ENCODE measurements around the gene MYOF.
A peak's percentile ranks its signal among the peaks of the same experiment; 100 is the strongest.

Gene MYOF

DNA sequence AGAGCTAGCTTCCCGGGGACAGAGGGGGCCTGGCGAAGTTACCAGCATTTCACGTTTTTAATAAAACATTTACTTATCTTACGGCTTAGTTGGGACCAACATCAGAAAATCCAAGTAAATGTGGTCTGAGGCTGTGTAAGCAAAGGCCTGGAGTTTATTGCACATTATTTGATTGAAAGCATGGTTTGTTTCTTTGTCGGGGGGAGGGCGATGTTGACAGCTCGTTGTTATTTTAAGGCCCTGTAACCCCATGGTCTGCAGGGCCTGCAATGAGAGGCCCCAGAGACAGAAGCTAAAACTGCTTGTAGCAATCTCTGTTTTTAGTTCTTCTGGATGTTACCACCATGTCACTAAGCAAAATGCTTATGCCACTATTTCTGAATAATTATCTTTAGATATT is 88.9 kb downstream of the MYOF start:
- no peak overlapping the region for H3K27ac Mint-ChIP-seq
- no peaks in the 10 kb centered on the region for H3K9me3 Mint-ChIP-seq
- intact Hi-C loops (cut with micrococcal nuclease), result no loop called here
- H3K36me3 Mint-ChIP-seq (ENCODE audit: low read depth), result peaks cover 22% of the 10 kb centered on the region
- H3K27me3 Mint-ChIP-seq, result no peaks in the 10 kb centered on the region
- H3K4me1 Mint-ChIP-seq (ENCODE audit: low read depth), result peaks cover 22% of the 10 kb centered on the region
- H3K4me3 Mint-ChIP-seq, result no peak overlapping the region

DNA sequence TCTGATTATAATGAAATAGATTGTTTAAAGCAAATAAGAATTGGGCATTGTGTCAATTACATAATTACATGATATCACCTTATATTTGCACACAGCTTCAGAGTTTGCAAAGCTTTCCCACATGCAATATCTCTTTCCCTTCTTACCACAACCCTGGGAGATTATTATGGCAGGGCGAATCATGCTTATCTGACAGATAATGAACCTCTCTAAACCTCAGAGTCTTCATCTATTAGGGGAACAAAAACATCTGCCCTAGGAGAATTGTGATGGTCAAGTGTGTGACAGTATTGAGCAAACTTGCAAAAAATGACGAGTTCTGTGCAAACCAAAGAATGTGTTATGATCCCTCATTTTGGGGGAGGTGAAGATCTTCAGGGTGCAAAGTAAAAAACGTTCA is 90.0 kb downstream of the MYOF start:
- intact Hi-C loops (cut with micrococcal nuclease), result no loop called here
- Mint-ChIP-seq H3K36me3 (ENCODE audit: low read depth) (peaks cover 16% of the 10 kb centered on the region), H3K4me1 (ENCODE audit: low read depth) (peaks cover 31% of the 10 kb centered on the region), H3K27ac (no peak overlapping the region), H3K4me3 (no peak overlapping the region), H3K9me3 (no peaks in the 10 kb centered on the region), H3K27me3 (no peaks in the 10 kb centered on the region)

DNA sequence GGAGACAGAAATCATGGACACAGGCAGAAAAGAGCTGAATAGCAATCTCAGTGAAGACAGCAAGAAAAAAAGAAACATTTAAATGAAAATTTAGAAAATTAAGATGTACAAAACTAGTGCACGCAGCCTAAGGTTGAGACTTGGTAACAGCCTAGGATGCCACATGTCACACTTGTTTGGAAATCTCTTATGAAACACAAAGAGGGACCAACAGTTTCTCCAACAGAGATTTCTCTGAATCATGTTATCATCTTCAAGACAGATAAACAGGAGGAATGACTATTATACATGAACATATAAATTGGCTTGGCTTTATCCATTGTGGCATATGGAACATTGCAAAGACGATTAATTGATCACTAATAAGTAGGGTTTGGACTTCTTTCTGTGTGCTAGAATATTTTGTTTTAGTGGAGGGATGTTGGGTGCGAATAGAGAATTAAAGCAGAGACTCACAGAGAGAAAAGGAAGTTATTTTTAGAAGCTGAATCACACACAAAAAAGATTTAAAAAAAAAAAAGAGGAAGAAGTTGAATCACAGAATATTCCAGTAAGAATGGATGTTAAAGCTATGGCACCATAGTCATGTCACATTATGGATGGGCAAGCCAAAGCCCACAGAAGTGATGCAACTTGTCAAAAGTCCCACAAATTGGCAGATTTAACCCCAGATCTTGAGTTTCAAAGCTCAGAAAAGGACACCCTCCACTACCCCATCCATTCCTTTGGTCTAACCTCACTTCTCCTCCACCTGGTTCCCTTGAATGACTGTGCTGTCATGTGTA is 91.6 kb downstream of the MYOF start:
- H3K36me3 Mint-ChIP-seq (ENCODE audit: low read depth), result peaks cover 25% of the 10 kb centered on the region
- no peak overlapping the region for H3K27ac Mint-ChIP-seq
- no peaks in the 10 kb centered on the region for H3K27me3 Mint-ChIP-seq
- intact Hi-C loops (cut with micrococcal nuclease), result no loop called here
- no peaks in the 10 kb centered on the region for H3K9me3 Mint-ChIP-seq
- peaks cover 43% of the 10 kb centered on the region for H3K4me1 Mint-ChIP-seq (ENCODE audit: low read depth)
- no peak overlapping the region for H3K4me3 Mint-ChIP-seq

GRCh38 chr10:93386631-93387369 is 95.3 kb downstream of the MYOF start:
- Mint-ChIP-seq H3K4me1 (ENCODE audit: low read depth) (peaks cover 72% of the 10 kb centered on the region), H3K4me3 (peak overlapping the region; percentile 49), H3K9me3 (no peaks in the 10 kb centered on the region), H3K27ac (peak overlapping the region; percentile 83), H3K36me3 (ENCODE audit: low read depth) (peaks cover 13% of the 10 kb centered on the region), H3K27me3 (no peaks in the 10 kb centered on the region)
- intact Hi-C loops (cut with micrococcal nuclease), result no loop called here

DNA sequence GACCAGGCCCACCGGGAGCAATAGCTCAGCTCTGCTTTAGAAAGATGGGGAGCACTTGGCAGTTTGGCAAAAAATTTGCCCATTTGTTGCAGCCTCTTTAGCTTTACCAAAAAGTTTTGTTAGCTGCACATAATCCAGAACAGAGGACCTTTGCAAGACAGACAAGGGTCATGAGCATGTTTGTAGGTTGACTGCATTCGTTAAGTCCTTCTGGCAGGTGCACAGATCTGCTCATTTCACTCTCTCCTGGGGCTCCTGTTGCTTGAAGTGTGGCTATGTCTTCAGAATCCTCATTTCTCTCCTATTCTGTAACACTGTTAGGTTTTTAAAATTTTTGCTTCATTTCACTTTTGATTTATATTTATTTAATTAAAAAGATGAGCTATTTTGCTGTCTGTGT is 96.8 kb downstream of the MYOF start:
- intact Hi-C loops (cut with micrococcal nuclease), result no loop called here
- no peaks in the 10 kb centered on the region for H3K9me3 Mint-ChIP-seq
- peaks cover 71% of the 10 kb centered on the region for H3K4me1 Mint-ChIP-seq (ENCODE audit: low read depth)
- peaks cover 13% of the 10 kb centered on the region for H3K36me3 Mint-ChIP-seq (ENCODE audit: low read depth)
- no peak overlapping the region for H3K4me3 Mint-ChIP-seq
- H3K27me3 Mint-ChIP-seq, result no peaks in the 10 kb centered on the region
- H3K27ac Mint-ChIP-seq, result no peak overlapping the region

- H3K27me3 Mint-ChIP-seq, result no peaks in the 10 kb centered on the region
- peaks cover 13% of the 10 kb centered on the region for H3K36me3 Mint-ChIP-seq (ENCODE audit: low read depth)
- H3K9me3 Mint-ChIP-seq, result no peaks in the 10 kb centered on the region
- peak overlapping the region; percentile 67 for H3K27ac Mint-ChIP-seq
- H3K4me3 Mint-ChIP-seq, result no peak overlapping the region
- peaks cover 71% of the 10 kb centered on the region for H3K4me1 Mint-ChIP-seq (ENCODE audit: low read depth)
- intact Hi-C loops (cut with micrococcal nuclease), result no loop called here
These were observed 98.1 kb downstream of the MYOF start for GRCh38 chr10:93384006-93384405.

- Mint-ChIP-seq H3K9me3 (no peaks in the 10 kb centered on the region), H3K36me3 (ENCODE audit: low read depth) (peaks cover 13% of the 10 kb centered on the region), H3K27ac (peak overlapping the region; percentile 67), H3K27me3 (no peaks in the 10 kb centered on the region), H3K4me3 (no peak overlapping the region), H3K4me1 (ENCODE audit: low read depth) (peaks cover 73% of the 10 kb centered on the region)
- intact Hi-C loops (cut with micrococcal nuclease), result no loop called here
These were observed 98.6 kb downstream of the MYOF start for GRCh38 chr10:93383562-93383981.

- H3K27me3 Mint-ChIP-seq, result no peaks in the 10 kb centered on the region
- H3K27ac Mint-ChIP-seq, result peak overlapping the region; percentile 82
- H3K4me1 Mint-ChIP-seq (ENCODE audit: low read depth), result peaks cover 52% of the 10 kb centered on the region
- no peaks in the 10 kb centered on the region for H3K9me3 Mint-ChIP-seq
- H3K36me3 Mint-ChIP-seq (ENCODE audit: low read depth), result peaks cover 8% of the 10 kb centered on the region
- H3K4me3 Mint-ChIP-seq, result no peak overlapping the region
- intact Hi-C loops (cut with micrococcal nuclease), result loop anchor here (1.0 kb wide), 1 partner anchor 47 kb away; no protein-coding TSS in a partner anchor
These were observed 102.2 kb downstream of the MYOF start for GRCh38 chr10:93379731-93380575.

DNA sequence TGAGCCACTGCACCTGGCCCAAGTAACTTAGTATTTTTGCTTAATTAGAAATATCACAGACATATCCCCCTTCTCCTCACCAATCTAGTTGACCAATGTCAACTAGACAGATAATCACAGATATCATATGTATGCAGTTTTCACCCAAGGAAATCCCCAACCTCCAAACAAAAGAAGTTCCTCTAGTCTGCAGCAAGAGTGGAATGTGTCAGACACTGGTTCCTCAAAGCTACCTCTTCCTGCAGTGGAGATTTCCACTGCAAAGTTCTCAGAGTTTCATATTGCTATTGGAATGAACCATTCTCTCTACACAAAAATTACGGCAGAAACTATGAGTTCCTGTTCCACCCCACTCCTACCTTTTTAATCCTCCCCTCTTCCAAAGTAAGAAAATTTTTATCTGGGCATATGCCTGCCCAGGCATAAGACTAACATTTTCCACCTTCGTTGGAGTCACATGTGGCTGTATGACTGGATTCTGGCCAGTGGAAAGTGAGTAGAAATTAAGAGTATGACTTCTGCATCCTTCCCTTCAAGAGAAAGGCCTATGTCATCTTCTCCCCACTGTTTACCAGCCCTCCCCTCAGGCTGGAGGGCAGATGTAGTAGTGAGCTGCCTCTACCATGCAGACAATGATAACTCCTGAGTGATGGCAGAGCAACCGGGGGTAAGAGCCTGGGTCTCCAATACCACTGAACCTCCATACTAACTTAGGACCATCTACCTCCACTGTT is 103.0 kb downstream of the MYOF start:
- H3K4me1 Mint-ChIP-seq (ENCODE audit: low read depth), result peaks cover 44% of the 10 kb centered on the region
- H3K27me3 Mint-ChIP-seq, result no peaks in the 10 kb centered on the region
- H3K27ac Mint-ChIP-seq, result peak overlapping the region; percentile 82
- intact Hi-C loops (cut with micrococcal nuclease), result loop anchor here (1.0 kb wide), 1 partner anchor 48 kb away; no protein-coding TSS in a partner anchor
- H3K4me3 Mint-ChIP-seq, result no peak overlapping the region
- H3K36me3 Mint-ChIP-seq (ENCODE audit: low read depth), result peaks cover 16% of the 10 kb centered on the region
- H3K9me3 Mint-ChIP-seq, result no peaks in the 10 kb centered on the region

DNA sequence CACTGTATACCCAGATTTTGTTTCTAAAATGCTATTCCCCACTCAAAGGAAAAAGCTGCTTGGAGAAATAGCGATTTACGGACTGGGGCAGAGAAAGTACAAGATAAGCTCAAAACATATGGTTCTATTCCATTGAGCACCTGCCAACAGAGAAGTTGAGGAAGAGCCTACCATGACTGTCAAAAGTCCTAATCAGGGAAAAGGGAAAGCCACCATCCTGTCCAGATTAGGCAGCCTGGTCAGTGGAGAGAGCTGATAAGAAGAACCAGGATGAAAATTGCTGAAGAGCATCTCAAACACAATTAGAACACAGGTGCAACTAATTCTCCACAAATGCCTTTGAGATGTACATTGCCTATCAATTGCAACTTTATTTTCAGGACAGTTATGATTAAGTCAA is 104.1 kb downstream of the MYOF start:
- Mint-ChIP-seq H3K27me3 (no peaks in the 10 kb centered on the region), H3K4me1 (ENCODE audit: low read depth) (peaks cover 33% of the 10 kb centered on the region), H3K36me3 (ENCODE audit: low read depth) (peaks cover 26% of the 10 kb centered on the region), H3K4me3 (no peak overlapping the region), H3K9me3 (no peaks in the 10 kb centered on the region), H3K27ac (peak overlapping the region; percentile 37)
- intact Hi-C loops (cut with micrococcal nuclease), result no loop called here

DNA sequence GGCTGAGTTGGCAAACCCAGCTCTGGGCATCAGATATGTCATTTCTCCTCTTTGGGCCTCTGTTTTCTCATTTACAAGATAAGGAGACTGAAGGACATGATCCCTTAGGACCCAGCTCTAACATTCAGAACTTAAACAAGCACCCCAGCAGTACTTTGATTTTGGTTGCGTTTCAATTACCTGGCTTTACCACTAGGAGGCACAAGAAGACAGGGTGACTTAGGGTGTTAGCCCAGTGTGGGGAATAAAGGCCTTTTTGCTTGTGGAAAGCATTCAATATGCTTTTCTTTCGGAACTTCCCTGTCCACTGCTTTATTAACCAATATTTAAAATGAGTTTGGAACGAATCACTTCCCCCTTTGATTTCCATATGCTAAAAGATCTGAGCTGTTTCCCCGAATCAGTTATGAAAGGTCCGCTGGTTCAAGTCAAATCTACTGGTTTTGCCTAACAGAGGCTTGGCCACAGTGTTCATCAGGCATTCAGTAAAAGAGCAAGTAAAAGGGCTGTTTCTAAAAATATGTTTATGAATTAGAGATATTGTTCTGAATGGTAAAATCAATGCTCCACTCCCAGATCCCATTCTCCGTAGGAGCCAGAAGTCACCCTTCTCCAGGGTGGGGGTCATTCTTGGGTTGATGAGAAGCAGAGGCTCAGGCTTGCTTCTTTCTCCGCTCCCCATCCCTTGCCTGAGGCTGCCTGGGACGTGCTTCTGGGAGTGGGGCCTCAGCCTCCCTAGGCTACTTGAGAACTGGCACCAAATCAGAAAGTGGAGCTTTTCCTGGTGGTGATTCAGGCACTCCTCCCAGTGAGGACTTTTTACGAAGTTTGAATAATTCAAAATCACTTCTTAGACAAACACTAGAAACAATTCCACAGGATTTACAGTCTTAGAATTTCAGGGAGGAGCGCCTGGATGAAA is 105.5 kb downstream of the MYOF start:
- intact Hi-C loops (cut with micrococcal nuclease), result loop anchor here (1.0 kb wide), 3 partner anchors 106 to 302 kb away; partner anchors contain the start of gene MYOF
- no peak overlapping the region for H3K4me3 Mint-ChIP-seq
- H3K9me3 Mint-ChIP-seq, result no peaks in the 10 kb centered on the region
- H3K36me3 Mint-ChIP-seq (ENCODE audit: low read depth), result peaks cover 35% of the 10 kb centered on the region
- peak overlapping the region; percentile 37 for H3K27ac Mint-ChIP-seq
- peaks cover 26% of the 10 kb centered on the region for H3K4me1 Mint-ChIP-seq (ENCODE audit: low read depth)
- no peaks in the 10 kb centered on the region for H3K27me3 Mint-ChIP-seq

DNA sequence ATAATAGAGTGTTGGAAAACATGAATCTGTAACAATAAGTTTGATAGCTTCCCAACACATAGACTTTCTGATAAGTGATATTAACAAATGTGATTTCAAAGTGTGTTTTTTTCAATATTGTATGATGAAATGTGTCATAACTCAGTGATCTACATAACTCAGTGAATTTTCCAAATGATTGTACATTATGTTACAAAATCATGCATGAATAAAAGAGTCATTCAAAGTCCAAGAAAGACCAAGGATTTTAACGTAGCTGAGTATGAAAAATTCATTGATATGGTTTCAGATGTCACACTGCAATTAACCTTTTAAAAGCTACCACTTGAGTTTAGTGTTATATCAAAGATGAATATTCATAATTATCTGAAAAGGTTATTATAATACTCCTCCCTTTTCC is 111.2 kb downstream of the MYOF start:
- H3K36me3 Mint-ChIP-seq (ENCODE audit: low read depth), result peaks cover 75% of the 10 kb centered on the region
- no peaks in the 10 kb centered on the region for H3K27me3 Mint-ChIP-seq
- no peak overlapping the region for H3K27ac Mint-ChIP-seq
- intact Hi-C loops (cut with micrococcal nuclease), result no loop called here
- no peaks in the 10 kb centered on the region for H3K9me3 Mint-ChIP-seq
- H3K4me3 Mint-ChIP-seq, result no peak overlapping the region
- H3K4me1 Mint-ChIP-seq (ENCODE audit: low read depth), result no peaks in the 10 kb centered on the region

All from dendritic cell treated with granulocyte-macrophage colony-stimulating factor and Interleukin-4, amounts not matched to agents 40 ng/mL and 50 ng/mL, for 4 days (primary cell).